Endothelial cell of umbilical vein (primary cell): ENCODE results near the gene SDK2. TPM values are rescaled to one million over a fixed set of nuclear protein-coding genes. Genes with fewer than 3 reads are reported as not detected.

Source experiments
- BruUV-seq: library from RNA; stranded (reverse); fragments of 400-500 nt; replicated peaks from 2 replicates; lab custom pipeline; 2021; lab: Mats Ljungman, UMichigan
- CTCF ChIA-PET: fragments of 300-600, 350-600 bp; sonication (Branson Sonifier 250); formaldehyde crosslinking; loops from one replicate; lab custom pipeline; 2021; ENCODE audit warnings: antibody characterized with exemption, inconsistent platforms; lab: Charles Lee
- POLR2A ChIA-PET: fragments of 300-600, 350-600 bp; sonication (Branson Sonifier 250); formaldehyde crosslinking; loops from one replicate; lab custom pipeline; 2021; ENCODE audit warnings: antibody characterized with exemption, inconsistent platforms; lab: Charles Lee
- DNase-seq: peaks from one replicate; pipeline ENCODE4 v3.0.0-alpha.2; 2011; ENCODE audit warnings: low read depth, low spot score
- FAIRE-seq: peaks from 2 replicates; lab custom pipeline; 2011; peaks lifted over from hg19 to GRCh38; lab: Jason Lieb, UNC
- H2AFZ ChIP-seq: 2 replicates; pipeline ENCODE4 v1.6.0; 2012; ENCODE audit warnings: low read depth, low read length, control low read depth, inconsistent platforms
- H3K27ac ChIP-seq: 2 replicates; pipeline ENCODE4 v1.5.1; 2011; ENCODE audit warnings: low read depth, mild to moderate bottlenecking, control low read depth, low read length, moderate library complexity; ENCODE audit not compliant: insufficient read depth
- H3K27me3 ChIP-seq, 2 experiments: 2 replicates each; pipeline versions ENCODE4 v1.6.0 to v1.6.1; 2011; ENCODE audit warnings: low read length in 2 of 2, mixed read lengths in 1 of 2; ENCODE audit not compliant: control insufficient read depth in 2 of 2, insufficient read depth in 2 of 2
- H3K36me3 ChIP-seq, 2 experiments: 2 replicates in 1 of 2; 3 replicates in 1 of 2; pipeline ENCODE4 v1.5.1; 2011; ENCODE audit warnings: low read length in 2 of 2, mild to moderate bottlenecking in 1 of 2, moderate library complexity in 1 of 2; ENCODE audit not compliant: control insufficient read depth in 2 of 2, insufficient read depth in 2 of 2; ENCODE audit errors: extremely low read depth in 1 of 2
- H3K4me1 ChIP-seq: 3 replicates; pipeline ENCODE4 v1.5.1; 2011; ENCODE audit warnings: mild to moderate bottlenecking, low read length; ENCODE audit not compliant: control insufficient read depth, insufficient read depth; ENCODE audit errors: extremely low read depth
- H3K4me2 ChIP-seq: 2 replicates; pipeline ENCODE4 v1.6.1; 2011; ENCODE audit warnings: low read length, control low read depth, mixed read lengths; ENCODE audit not compliant: insufficient read depth
- H3K4me3 ChIP-seq, 3 experiments: fragments of 200-600 bp in 1 of 3; sonication (generic), shearing (Covaris generic) in 1 of 3; replicated peaks in 1 of 3; 2 replicates each; pipeline ENCODE4 v1.5.1; 2011 to 2016; ENCODE audit warnings: control low read depth in 3 of 3, low read length in 3 of 3, mild to moderate bottlenecking in 2 of 3, inconsistent platforms in 1 of 3, low read depth in 1 of 3, moderate library complexity in 1 of 3; ENCODE audit not compliant: insufficient read depth in 1 of 3
- H3K79me2 ChIP-seq: 2 replicates; pipeline ENCODE4 v1.6.0; 2012; ENCODE audit warnings: low read length, inconsistent platforms; ENCODE audit not compliant: control insufficient read depth, insufficient read depth
- H3K9ac ChIP-seq: replicated peaks from 2 replicates; pipeline ENCODE3; 2011; ENCODE audit warnings: low read length, control low read depth; ENCODE audit not compliant: insufficient read depth; ENCODE audit errors: extremely low read depth
- H3K9me1 ChIP-seq: replicated peaks from 3 replicates; pipeline ENCODE4 v1.6.0; 2011; ENCODE audit warnings: mild to moderate bottlenecking, low read length; ENCODE audit not compliant: control insufficient read depth, insufficient read depth; ENCODE audit errors: extremely low read depth
- H3K9me3 ChIP-seq: replicated peaks from 2 replicates; pipeline ENCODE4 v1.5.1; 2012; ENCODE audit warnings: low read length, inconsistent platforms; ENCODE audit not compliant: control insufficient read depth, insufficient read depth
- H4K20me1 ChIP-seq: replicated peaks from 2 replicates; pipeline ENCODE3; 2011; ENCODE audit warnings: mild to moderate bottlenecking, low read length; ENCODE audit not compliant: control insufficient read depth, insufficient read depth; ENCODE audit errors: extremely low read depth
- CTCF ChIP-seq, 2 donors: IDR thresholded peaks; 1 replicate in 1 of 2; 2 replicates in 1 of 2; pipeline ENCODE4 v1.5.1; 2011; ENCODE audit warnings: low read length in 2 of 2, mild to moderate bottlenecking in 2 of 2, moderate library complexity in 2 of 2, control low read depth in 1 of 2, inconsistent platforms in 1 of 2, low read depth in 1 of 2; ENCODE audit not compliant: insufficient read depth in 1 of 2; ENCODE audit errors: extremely low read depth in 1 of 2
- EZH2 ChIP-seq: IDR thresholded peaks from 2 replicates; pipeline ENCODE4 v1.6.1; 2012; ENCODE audit warnings: borderline replicate concordance, low read depth, mild to moderate bottlenecking, moderate library complexity, low read length, inconsistent platforms; ENCODE audit not compliant: severe bottlenecking
- FOS ChIP-seq: IDR thresholded peaks from 2 replicates; pipeline ENCODE4 v1.6.1; 2011; ENCODE audit warnings: mild to moderate bottlenecking, low read length, moderate library complexity, borderline replicate concordance; ENCODE audit not compliant: insufficient read depth
- GATA2 ChIP-seq: IDR thresholded peaks from 2 replicates; pipeline ENCODE4 v1.7.0; 2011; ENCODE audit warnings: low read depth, mild to moderate bottlenecking, moderate library complexity, mixed read lengths, low read length; ENCODE audit not compliant: insufficient read length, insufficient read depth
- JUN ChIP-seq: IDR thresholded peaks from 2 replicates; pipeline ENCODE4 v1.6.1; 2011; ENCODE audit warnings: borderline replicate concordance, low read depth; ENCODE audit not compliant: insufficient read length, insufficient read depth
- MAX ChIP-seq: IDR thresholded peaks from 2 replicates; pipeline ENCODE4 v1.6.1; 2011; ENCODE audit not compliant: insufficient read depth, insufficient read length
- MYC ChIP-seq: IDR thresholded peaks from one replicate; pipeline ENCODE4 v1.6.1; 2011; ENCODE audit warnings: mild to moderate bottlenecking, low read depth, low read length
- POLR2A ChIP-seq: IDR thresholded peaks from 2 replicates; pipeline ENCODE4 v1.6.1; 2012; ENCODE audit warnings: low read depth, mild to moderate bottlenecking, control low read depth, low read length
- POLR2AphosphoS5 ChIP-seq: IDR thresholded peaks from 2 replicates; pipeline ENCODE4 v1.6.1; 2012; ENCODE audit warnings: low read depth, mild to moderate bottlenecking, control low read depth, low read length, moderate library complexity; ENCODE audit not compliant: insufficient read depth
- dilution Hi-C: fragments of 300-500 bp; cut with MboI; formaldehyde crosslinking; loops from one replicate; pipeline ENCODE4 v1.15.0; 2019; ENCODE audit warnings: low sequenced_read_pairs; ENCODE audit not compliant: extremely low pct_ligation_motif_present
- intact Hi-C: fragments of 100-400 bp; cut with micrococcal nuclease; formaldehyde crosslinking; loops from one replicate; pipeline ENCODE4 v1.10.0; 2022
- polyA plus RNA-seq, 4 experiments: library from polyadenylated mRNA; depleted of rRNA in 3 of 4; stranded (reverse) in 3 of 4; unstranded in 1 of 4; fragments of >200 nt; gene quantifications; 2 replicates each; pipeline versions ENCODE4 v1.2.1 to v1.2.3, GENCODE V29; 2011 to 2012; ENCODE audit warnings: missing spikeins in 1 of 4
- total RNA-seq: library from RNA; stranded (reverse); gene quantifications from 2 replicates; pipeline ENCODE4 v1.2.3, GENCODE V29; 2021

Gene SDK2
- total and polyA plus RNA-seq, 2 donors (not counting 3 experiments of a cell fraction or from before 2014, with no cell fraction given), result not detected

GRCh38 chr17:73433501-73433900 lies 210.7 kb downstream of the SDK2 start:
- H4K20me1 ChIP-seq, result no peaks in the 10 kb centered on the region
- intact Hi-C loops (no loop called here), dilution Hi-C loops (no loop called here)
- H3K4me1 ChIP-seq, result no peaks in the 10 kb centered on the region
- H3K27ac ChIP-seq, result no peak overlapping the region
- H3K9ac ChIP-seq, result no peak overlapping the region
- H3K9me3 ChIP-seq, result no peaks in the 10 kb centered on the region
- FAIRE-seq (no peak), DNase-seq (no peak)
- no peaks in the 10 kb centered on the region for H3K9me1 ChIP-seq
- no peak overlapping the region for H3K4me2 ChIP-seq
- no peak overlapping the region for H3K4me3 ChIP-seq
- no peak overlapping the region for H2AFZ ChIP-seq
- H3K36me3 ChIP-seq, result no peaks in the 10 kb centered on the region
- POLR2A ChIA-PET, result no interaction called here
- CTCF ChIA-PET, result no interaction called here
- TF ChIP-seq GATA2, result no peak
- no peak for TF ChIP-seq MAX
- TF ChIP-seq FOS, result no peak
- TF ChIP-seq POLR2A, result no peak
- no peak for TF ChIP-seq POLR2AphosphoS5
- no peak for TF ChIP-seq MYC
- no peak for TF ChIP-seq EZH2
- TF ChIP-seq JUN, result no peak
- TF ChIP-seq CTCF (IDR thresholded peaks at IDR 0.05; ENCODE audit: extremely low read depth in 1 of 2, insufficient read depth in 1 of 2, low read depth in 1 of 2, low read length in 2 of 2), result no peak
- H3K79me2 ChIP-seq, result no peaks in the 10 kb centered on the region
- H3K27me3 ChIP-seq, result no peaks in the 10 kb centered on the region
- BruUV-seq, result no TSS peak
